H9 (cell line): ENCODE measurements around the gene PRR29. TPM values are rescaled to one million over a fixed set of nuclear protein-coding genes. Genes with fewer than 3 reads are reported as not detected.

Experiments
- DNase-seq: peaks from one replicate; pipeline ENCODE4 v3.0.0-alpha.2; 2017
- H2AFZ ChIP-seq: one replicate; pipeline ENCODE4 v1.6.1; 2013; ENCODE audit warnings: mild to moderate bottlenecking, low read length, control low read depth, moderate library complexity
- H2AK5ac ChIP-seq: 2 replicates; pipeline ENCODE4 v1.6.1; 2013; ENCODE audit warnings: low read length, control low read depth, mixed read lengths; ENCODE audit not compliant: insufficient read length
- H2BK120ac ChIP-seq: one replicate; pipeline ENCODE4 v1.6.1; 2013; ENCODE audit warnings: low read depth, mild to moderate bottlenecking, low read length, control low read depth, inconsistent platforms; ENCODE audit not compliant: poor library complexity, severe bottlenecking
- H2BK12ac ChIP-seq: 2 replicates; pipeline ENCODE4 v1.6.1; 2013; ENCODE audit warnings: low read length, control low read depth, mixed read lengths, low read depth; ENCODE audit not compliant: insufficient read length
- H2BK15ac ChIP-seq: 2 replicates; pipeline ENCODE4 v1.6.1; 2013; ENCODE audit warnings: low read depth, low read length, control low read depth
- H2BK20ac ChIP-seq: one replicate; pipeline ENCODE4 v1.6.1; 2013; ENCODE audit warnings: low read depth, mild to moderate bottlenecking, low read length, control low read depth, inconsistent platforms; ENCODE audit not compliant: poor library complexity, severe bottlenecking
- H2BK5ac ChIP-seq: 2 replicates; pipeline ENCODE4 v1.6.1; 2013; ENCODE audit warnings: low read length, control low read depth, mixed read lengths; ENCODE audit not compliant: insufficient read length
- H3K14ac ChIP-seq: 2 replicates; pipeline ENCODE4 v1.6.1; 2013; ENCODE audit warnings: low read length, control low read depth; ENCODE audit not compliant: insufficient read depth
- H3K18ac ChIP-seq: 2 replicates; pipeline ENCODE4 v1.6.1; 2013; ENCODE audit warnings: low read depth, mild to moderate bottlenecking, mixed read lengths, low read length, control low read depth; ENCODE audit not compliant: insufficient read length
- H3K23ac ChIP-seq: 2 replicates; pipeline ENCODE4 v1.6.1; 2013; ENCODE audit warnings: low read length, control low read depth, mixed read lengths, low read depth; ENCODE audit not compliant: insufficient read length
- H3K23me2 ChIP-seq: 2 replicates; pipeline ENCODE4 v1.6.1; 2013; ENCODE audit warnings: low read depth, mild to moderate bottlenecking, mixed read lengths, low read length, control low read depth; ENCODE audit not compliant: insufficient read length, poor library complexity, severe bottlenecking
- H3K27ac ChIP-seq: 2 replicates; pipeline ENCODE4 v1.5.1; 2013; ENCODE audit warnings: low read length, control low read depth, mixed read lengths, low read depth; ENCODE audit not compliant: insufficient read length
- H3K27me3 ChIP-seq: 2 replicates; pipeline ENCODE4 v1.6.1; 2013; ENCODE audit warnings: low read length, control low read depth, inconsistent platforms; ENCODE audit not compliant: insufficient read depth
- H3K4ac ChIP-seq: 2 replicates; pipeline ENCODE4 v1.6.1; 2013; ENCODE audit warnings: low read depth, mild to moderate bottlenecking, control low read depth, inconsistent platforms, low read length, moderate library complexity
- H3K4me1 ChIP-seq: 2 replicates; pipeline ENCODE4 v1.6.1; 2013; ENCODE audit warnings: low read length, control low read depth, inconsistent platforms; ENCODE audit not compliant: insufficient read depth
- H3K4me2 ChIP-seq: 2 replicates; pipeline ENCODE4 v1.6.1; 2013; ENCODE audit warnings: low read length, control low read depth, mixed read lengths; ENCODE audit not compliant: insufficient read length, insufficient read depth
- H3K56ac ChIP-seq: 2 replicates; pipeline ENCODE4 v1.6.1; 2013; ENCODE audit warnings: low read depth, mild to moderate bottlenecking, mixed read lengths, low read length, control low read depth; ENCODE audit not compliant: insufficient read length
- H3K79me1 ChIP-seq: 2 replicates; pipeline ENCODE4 v1.6.1; 2013; ENCODE audit warnings: low read depth, mild to moderate bottlenecking, moderate library complexity, low read length, control low read depth, inconsistent platforms; ENCODE audit not compliant: insufficient read depth, poor library complexity, severe bottlenecking
- H3K79me2 ChIP-seq: 2 replicates; pipeline ENCODE4 v1.6.1; 2013; ENCODE audit warnings: low read length, control low read depth, inconsistent platforms; ENCODE audit not compliant: insufficient read depth
- H3K9ac ChIP-seq: 2 replicates; pipeline ENCODE4 v1.6.1; 2013; ENCODE audit warnings: low read length, control low read depth, mixed read lengths; ENCODE audit not compliant: insufficient read length; ENCODE audit errors: extremely low read depth
- H3K9me3 ChIP-seq: one replicate; pipeline ENCODE4 v1.6.1; 2013; ENCODE audit warnings: low read depth, low read length, inconsistent platforms; ENCODE audit not compliant: control insufficient read depth
- H3T11ph ChIP-seq: one replicate; pipeline ENCODE4 v1.6.1; 2013; ENCODE audit warnings: mild to moderate bottlenecking, low read length, control low read depth, inconsistent platforms
- H4K20me1 ChIP-seq: one replicate; pipeline ENCODE4 v1.6.1; 2013; ENCODE audit not compliant: control insufficient read depth, insufficient read length, insufficient read depth
- H4K5ac ChIP-seq: 2 replicates; pipeline ENCODE4 v1.6.1; 2013; ENCODE audit warnings: low read depth, mild to moderate bottlenecking, mixed read lengths, low read length, control low read depth; ENCODE audit not compliant: insufficient read length
- H4K8ac ChIP-seq: replicated peaks from 2 replicates; pipeline ENCODE4 v1.6.1; 2013; ENCODE audit warnings: low read length, control low read depth, mixed read lengths, low read depth; ENCODE audit not compliant: insufficient read length
- H4K91ac ChIP-seq: 2 replicates; pipeline ENCODE4 v1.6.1; 2013; ENCODE audit warnings: low read depth, mild to moderate bottlenecking, moderate library complexity, mixed read lengths, low read length, control low read depth; ENCODE audit not compliant: insufficient read length
- H3K27ac Mint-ChIP-seq, 3 experiments: 2 replicates in 2 of 3; 3 replicates in 1 of 3; pipeline ENCODE4 v1.8.0; 2020 to 2021; ENCODE audit warnings: mixed read lengths in 3 of 3, mild to moderate bottlenecking in 1 of 3, moderate library complexity in 1 of 3
- H3K27me3 Mint-ChIP-seq: 2 replicates; pipeline ENCODE4 v1.8.0; 2021; ENCODE audit warnings: low read depth, mild to moderate bottlenecking, moderate library complexity, mixed read lengths
- H3K36me3 Mint-ChIP-seq, 3 experiments: 2 replicates in 2 of 3; 3 replicates in 1 of 3; pipeline ENCODE4 v1.8.0; 2020 to 2021; ENCODE audit warnings: low read depth in 3 of 3, mixed read lengths in 3 of 3; ENCODE audit not compliant: insufficient read depth in 1 of 3
- H3K4me1 Mint-ChIP-seq, 2 experiments: 2 replicates each; pipeline ENCODE4 v1.8.0; 2020; ENCODE audit warnings: mixed read lengths in 2 of 2
- H3K4me3 Mint-ChIP-seq, 2 experiments: 2 replicates in 1 of 2; 3 replicates in 1 of 2; pipeline ENCODE4 v1.8.0; 2020 to 2021; ENCODE audit warnings: mild to moderate bottlenecking in 2 of 2, mixed read lengths in 2 of 2, moderate library complexity in 1 of 2
- H3K9me3 Mint-ChIP-seq, 2 experiments: 2 replicates in 1 of 2; 3 replicates in 1 of 2; pipeline ENCODE4 v1.8.0; 2020; ENCODE audit warnings: mild to moderate bottlenecking in 2 of 2, mixed read lengths in 2 of 2, moderate library complexity in 1 of 2
- WGBS: extraction: QIAGEN DNeasy Blood & Tissue Kit; methylation state at CpG from one replicate; pipeline ENCODE4 v1.1.7; 2013; ENCODE audit warnings: missing lambda C conversion rate, low lambda C conversion rate, mixed read lengths; ENCODE audit not compliant: insufficient read length; ENCODE audit errors: extremely low coverage; 5-methylcytosine and 5-hydroxymethylcytosine counted together
- total RNA-seq: library from RNA; stranded (reverse); gene quantifications from 2 replicates; pipeline ENCODE4 v1.2.1, GENCODE V29; 2021
- TF ChIP-seq, protein P1 (sequence below): fragments of 200-600 bp; sonication (generic); conservative IDR thresholded peaks from 3 replicates; pipeline ENCODE4 v1.8.0; 2021; ENCODE audit warnings: antibody characterized with exemption, mild to moderate bottlenecking

The PRR29 gene
- total RNA-seq, 1 experiment from 2014 or later: 0.87 TPM

DNA sequence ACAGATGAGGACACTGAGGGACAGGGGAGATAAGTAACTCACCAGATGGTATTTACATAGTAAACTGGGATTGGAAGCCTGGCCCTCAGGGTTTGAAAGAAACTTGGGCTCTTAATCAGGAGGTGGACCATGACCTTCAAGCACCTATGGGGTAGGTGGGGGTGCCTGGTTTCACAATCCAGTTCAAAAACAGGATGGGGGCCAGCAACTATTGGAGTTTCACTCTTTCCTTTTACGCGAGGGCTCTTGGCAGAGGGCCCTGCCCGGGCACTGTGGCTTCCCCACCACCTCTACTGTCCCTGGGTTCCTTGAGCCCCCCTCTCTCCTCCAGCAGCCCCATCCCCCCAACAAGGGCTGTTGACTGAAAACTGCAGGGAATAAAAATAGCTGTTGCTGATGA, 11.3 kb upstream of the PRR29 start:
- Histone ChIP-seq H3K79me1 (no peaks in the 10 kb centered on the region), H2BK120ac (no peak overlapping the region), H3K4me2 (no peak overlapping the region), H3K14ac (no peak overlapping the region; the same call in 1 of the 2 replicates), H3K79me2 (no peaks in the 10 kb centered on the region), H2BK12ac (no peak overlapping the region), H3K27ac (no peak overlapping the region), H3K18ac (no peak overlapping the region), H3K9ac (no peak overlapping the region), H2BK20ac (no peak overlapping the region), H3K4me1 (no peaks in the 10 kb centered on the region; the same call in 1 of the 2 replicates), H2BK15ac (no peak overlapping the region), H3K27me3 (no peaks in the 10 kb centered on the region), H2AFZ (no peak overlapping the region), H3K4ac (no peak overlapping the region), H3K56ac (no peak overlapping the region), H2BK5ac (no peak overlapping the region), H3K23me2 (no peaks in the 10 kb centered on the region), H4K5ac (no peak overlapping the region), H4K91ac (no peak overlapping the region), H3T11ph (no peak overlapping the region), H4K20me1 (no peaks in the 10 kb centered on the region), H3K23ac (no peak overlapping the region), H4K8ac (no peak overlapping the region), H2AK5ac (no peak overlapping the region), H3K9me3 (peaks cover 3% of the 10 kb centered on the region)
- TF ChIP-seq, protein P1, sequence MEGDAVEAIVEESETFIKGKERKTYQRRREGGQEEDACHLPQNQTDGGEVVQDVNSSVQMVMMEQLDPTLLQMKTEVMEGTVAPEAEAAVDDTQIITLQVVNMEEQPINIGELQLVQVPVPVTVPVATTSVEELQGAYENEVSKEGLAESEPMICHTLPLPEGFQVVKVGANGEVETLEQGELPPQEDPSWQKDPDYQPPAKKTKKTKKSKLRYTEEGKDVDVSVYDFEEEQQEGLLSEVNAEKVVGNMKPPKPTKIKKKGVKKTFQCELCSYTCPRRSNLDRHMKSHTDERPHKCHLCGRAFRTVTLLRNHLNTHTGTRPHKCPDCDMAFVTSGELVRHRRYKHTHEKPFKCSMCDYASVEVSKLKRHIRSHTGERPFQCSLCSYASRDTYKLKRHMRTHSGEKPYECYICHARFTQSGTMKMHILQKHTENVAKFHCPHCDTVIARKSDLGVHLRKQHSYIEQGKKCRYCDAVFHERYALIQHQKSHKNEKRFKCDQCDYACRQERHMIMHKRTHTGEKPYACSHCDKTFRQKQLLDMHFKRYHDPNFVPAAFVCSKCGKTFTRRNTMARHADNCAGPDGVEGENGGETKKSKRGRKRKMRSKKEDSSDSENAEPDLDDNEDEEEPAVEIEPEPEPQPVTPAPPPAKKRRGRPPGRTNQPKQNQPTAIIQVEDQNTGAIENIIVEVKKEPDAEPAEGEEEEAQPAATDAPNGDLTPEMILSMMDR: no peak
- WGBS: no CpG with 5 or more reads among the region's 3 CpGs
- peaks cover 6 to 11% (median 9%) of the 10 kb centered on the region in 3 experiments; a peak in 5 of 7 replicates for H3K36me3 Mint-ChIP-seq
- no peak overlapping the region; a peak in 1 of 5 replicates for H3K4me3 Mint-ChIP-seq
- H3K9me3 Mint-ChIP-seq: peaks cover 11 to 12% of the 10 kb centered on the region in 2 experiments
- peaks cover 8 to 26% of the 10 kb centered on the region in 2 experiments for H3K4me1 Mint-ChIP-seq
- no peak overlapping the region for H3K27ac Mint-ChIP-seq
- peaks cover 13% of the 10 kb centered on the region for H3K27me3 Mint-ChIP-seq
- DNase-seq: no peak
